ENCODE measurements around the gene CCNJL. TPM values are rescaled to one million over a fixed set of nuclear protein-coding genes. Genes with fewer than 3 reads are reported as not detected.

The CCNJL gene
- total RNA-seq, 1 experiment from 2014 or later = 7.6 TPM

Other genes with a start within 250 kb of the CCNJL start
- gene PWWP2A, start 193.1 kb downstream of the CCNJL start, total RNA-seq (2021) = 16.5 and 17.7 TPM in 2 replicates
- 0.52 and 0.83 TPM in 2 replicates for gene FABP6, start 83.1 kb downstream of the CCNJL start, total RNA-seq (2021)
- gene C1QTNF2, start 58.1 kb upstream of the CCNJL start, total RNA-seq (2021) = 0.24 and 0.39 TPM in 2 replicates
- gene FAM200C, start 87.5 kb upstream of the CCNJL start, total RNA-seq (2021) = 6.3 TPM in 2 replicates
- 37.4 and 43.1 TPM in 2 replicates for gene SLU7, start 106.5 kb upstream of the CCNJL start, total RNA-seq (2021)
- gene PTTG1, start 109.3 kb upstream of the CCNJL start, total RNA-seq (2021) = 192 and 199 TPM in 2 replicates